Naive thymus-derived CD8-positive, alpha-beta T cell (primary cell): ENCODE data around the gene MNT. TPM values are rescaled to one million over a fixed set of nuclear protein-coding genes. Genes with fewer than 3 reads are reported as not detected.

Experiments
- ATAC-seq, 2 donors: fragments of 150-1000 bp; cut with Tn5 transposase in 1 of 2; sonication (Bioruptor Pico), chemical (Tn5 transposase) in 1 of 2; 1 replicate in 1 of 2; 2 replicates in 1 of 2; pipeline ENCODE4 v1.10.0; 2021; ENCODE audit warnings: mild to moderate bottlenecking in 2 of 2, moderate library complexity in 2 of 2
- POLR2A ChIA-PET: fragments of 350-600 bp; sonication (Branson Sonifier 250); formaldehyde crosslinking; loops from one replicate; lab custom pipeline; 2021; ENCODE audit warnings: antibody characterized with exemption; lab: Charles Lee
- DNase-seq, 10 donors: peaks; one replicate each; pipeline versions ENCODE4 v3.0.0 to v3.0.0-alpha.2; 2020 to 2022
- H3K27ac Mint-ChIP-seq, 10 donors: one replicate each; pipeline ENCODE4 v1.8.0; 2020 to 2022; ENCODE audit warnings: mild to moderate bottlenecking in 10 of 10, mixed read lengths in 10 of 10, moderate library complexity in 4 of 10, inconsistent platforms in 1 of 10
- H3K27me3 Mint-ChIP-seq, 5 donors: one replicate each; pipeline ENCODE4 v1.8.0; 2021 to 2022; ENCODE audit warnings: mixed read lengths in 5 of 5
- H3K36me3 Mint-ChIP-seq, 3 donors: one replicate each; pipeline ENCODE4 v1.8.0; 2020 to 2022; ENCODE audit warnings: mixed read lengths in 3 of 3, mild to moderate bottlenecking in 2 of 3, inconsistent platforms in 1 of 3
- H3K4me1 Mint-ChIP-seq, 4 donors: one replicate each; pipeline ENCODE4 v1.8.0; 2021 to 2022; ENCODE audit warnings: mixed read lengths in 4 of 4
- H3K4me3 Mint-ChIP-seq, 10 donors: one replicate each; pipeline ENCODE4 v1.8.0; 2020 to 2022; ENCODE audit warnings: mild to moderate bottlenecking in 10 of 10, mixed read lengths in 10 of 10, moderate library complexity in 6 of 10, inconsistent platforms in 1 of 10
- H3K9me3 Mint-ChIP-seq, 9 donors: one replicate each; pipeline ENCODE4 v1.8.0; 2020 to 2022; ENCODE audit warnings: mixed read lengths in 9 of 9, mild to moderate bottlenecking in 3 of 9, inconsistent platforms in 1 of 9, moderate library complexity in 1 of 9
- polyA plus RNA-seq, 3 donors: library from polyadenylated mRNA; unstranded; fragments of 300-500 nt; fragmentation: Illumina TruSeq; gene quantifications; one replicate each; pipeline ENCODE4 v1.2.3, GENCODE V29; 2021
- total RNA-seq, 8 experiments: library from RNA in 2 of 8; stranded (reverse) in 2 of 8; gene quantifications; one replicate each; pipeline ENCODE4 v1.2.3 and lab custom pipeline; 2021 to 2026

The MNT gene
- total and polyA plus RNA-seq, 5 experiments from 2014 or later = 0.73 to 67.4 (median 0.96) TPM

GRCh38 chr17:2414446-2415064 lies 13.7 kb upstream of the MNT start:
- Mint-ChIP-seq H3K36me3 (peaks cover 0 to 49% (median 0%) of the 10 kb centered on the region in 3 donors), H3K9me3 (no peaks in the 10 kb centered on the region), H3K4me3 (no peak overlapping the region), H3K4me1 (peaks cover 0 to 4% (median 2%) of the 10 kb centered on the region in 4 donors), H3K27me3 (no peaks in the 10 kb centered on the region), H3K27ac (no peak overlapping the region)
- POLR2A ChIA-PET = interaction anchor here (1.1 to 4.0 kb wide), 3 partner anchors 13 to 78 kb away, joined by 4 to 56 read pairs (median 4); partner anchors contain the start of gene TSR1
- DNase-seq = no peak
- ATAC-seq = no peak

GRCh38 chr17:2412561-2413021 lies 11.7 kb upstream of the MNT start:
- no peak overlapping the region for H3K4me3 Mint-ChIP-seq
- no peaks in the 10 kb centered on the region for H3K27me3 Mint-ChIP-seq
- peaks cover 0 to 4% (median 2%) of the 10 kb centered on the region in 4 donors for H3K4me1 Mint-ChIP-seq
- H3K27ac Mint-ChIP-seq = peak overlapping the region in 2 of 10 donors; percentile 29 to 34
- POLR2A ChIA-PET = interaction anchor here (1.0 to 2.1 kb wide), 3 partner anchors 13 to 30 kb away, joined by 3 to 10 read pairs (median 3); no protein-coding TSS in a partner anchor
- H3K36me3 Mint-ChIP-seq = peaks cover 0 to 32% (median 0%) of the 10 kb centered on the region in 3 donors
- no peak for ATAC-seq
- H3K9me3 Mint-ChIP-seq = no peaks in the 10 kb centered on the region
- DNase-seq = no peak

GRCh38 chr17:2410951-2411350 lies 10.1 kb upstream of the MNT start:
- Mint-ChIP-seq H3K4me3 (no peak overlapping the region), H3K27ac (peak overlapping the region in 2 of 10 donors; percentile 71 to 74)

GRCh38 chr17:2406903-2407790 lies 6.3 kb upstream of the MNT start:
- Mint-ChIP-seq H3K27ac (peak overlapping the region in 6 of 10 donors; percentile 4 to 73 (median 36)), H3K4me3 (no peak overlapping the region), H3K4me1 (peaks cover 7 to 18% (median 11%) of the 10 kb centered on the region in 4 donors), H3K27me3 (no peaks in the 10 kb centered on the region), H3K9me3 (no peaks in the 10 kb centered on the region), H3K36me3 (peaks cover 0 to 18% (median 0%) of the 10 kb centered on the region in 3 donors)
- POLR2A ChIA-PET = interaction anchor here (0.6 to 1.2 kb wide), 6 partner anchors 13 to 25 kb away, joined by 3 to 9 read pairs (median 3); no protein-coding TSS in a partner anchor
- no peak for ATAC-seq
- no peak for DNase-seq

More at GRCh38 chr17:2410951-2411350, 10.1 kb upstream of the MNT start:
- peaks cover 0 to 2% (median 1%) of the 10 kb centered on the region in 4 donors for H3K4me1 Mint-ChIP-seq
- POLR2A ChIA-PET = interaction anchor here (1.2 to 2.1 kb wide), 2 partner anchors 15 to 28 kb away, joined by 3 to 10 read pairs; no protein-coding TSS in a partner anchor
- H3K27me3 Mint-ChIP-seq = no peaks in the 10 kb centered on the region
- no peaks in the 10 kb centered on the region for H3K9me3 Mint-ChIP-seq
- H3K36me3 Mint-ChIP-seq = peaks cover 0 to 33% (median 0%) of the 10 kb centered on the region in 3 donors
- ATAC-seq (no peak), DNase-seq (no peak)

- H3K27ac Mint-ChIP-seq = peak overlapping the region in 2 of 10 donors; percentile 9 to 30
- no peak for ATAC-seq
- no peaks in the 10 kb centered on the region for H3K27me3 Mint-ChIP-seq
- POLR2A ChIA-PET = interaction anchor here (1.0 kb wide), 2 partner anchors 14 to 22 kb away, joined by 3 read pairs; no protein-coding TSS in a partner anchor
- DNase-seq = no peak
- H3K4me3 Mint-ChIP-seq = no peak overlapping the region
- H3K36me3 Mint-ChIP-seq = peaks cover 0 to 18% (median 0%) of the 10 kb centered on the region in 3 donors
- H3K9me3 Mint-ChIP-seq = peaks cover 0 to 3% (median 0%) of the 10 kb centered on the region in 9 donors
- peaks cover 7 to 21% (median 11%) of the 10 kb centered on the region in 4 donors for H3K4me1 Mint-ChIP-seq
Observed at GRCh38 chr17:2406271-2406902, 5.5 kb upstream of the MNT start.

GRCh38 chr17:2405247-2405926 lies 4.5 kb upstream of the MNT start:
- peak overlapping the region in 7 of 10 donors; percentile 9 to 71 (median 40) for H3K27ac Mint-ChIP-seq
- no peak for DNase-seq
- peak overlapping the region in 2 of 10 donors; percentile 4 to 20 for H3K4me3 Mint-ChIP-seq
- no peak for ATAC-seq
- no peaks in the 10 kb centered on the region for H3K27me3 Mint-ChIP-seq
- H3K9me3 Mint-ChIP-seq = peaks cover 0 to 3% (median 0%) of the 10 kb centered on the region in 9 donors
- H3K4me1 Mint-ChIP-seq = peaks cover 7 to 21% (median 10%) of the 10 kb centered on the region in 4 donors
- H3K36me3 Mint-ChIP-seq = peaks cover 0 to 14% (median 0%) of the 10 kb centered on the region in 3 donors
- POLR2A ChIA-PET = interaction anchor here (0.9 to 2.5 kb wide), 3 partner anchors 12 to 23 kb away, joined by 3 to 5 read pairs (median 3); no protein-coding TSS in a partner anchor

GRCh38 chr17:2403044-2403443 lies 2.2 kb upstream of the MNT start:
- peak overlapping the region in 8 of 10 donors; percentile 48 to 95 (median 92) for H3K27ac Mint-ChIP-seq
- H3K9me3 Mint-ChIP-seq = peaks cover 0 to 3% (median 0%) of the 10 kb centered on the region in 9 donors
- DNase-seq (no peak), ATAC-seq (no peak)
- H3K4me1 Mint-ChIP-seq = peaks cover 18 to 34% (median 22%) of the 10 kb centered on the region in 4 donors
- H3K4me3 Mint-ChIP-seq = peak overlapping the region; percentile 50 to 99 (median 85)
- peaks cover 0 to 14% (median 0%) of the 10 kb centered on the region in 3 donors for H3K36me3 Mint-ChIP-seq
- no peaks in the 10 kb centered on the region for H3K27me3 Mint-ChIP-seq
- POLR2A ChIA-PET = interaction anchor here (1.6 to 5.1 kb wide), 4 partner anchors 10 to 66 kb away, joined by 5 to 66 read pairs (median 26); partner anchors contain the start of genes SGSM2 and TSR1

GRCh38 chr17:2402544-2402943 lies 1.7 kb upstream of the MNT start:
- POLR2A ChIA-PET = interaction anchor here (1.2 to 5.1 kb wide), 5 partner anchors 11 to 346 kb away, joined by 4 to 66 read pairs (median 5); partner anchors contain the start of genes SGSM2 and TSR1
- peak overlapping the region; percentile 79 to 99 (median 86) for H3K4me3 Mint-ChIP-seq
- ATAC-seq (no peak), DNase-seq (no peak)
- H3K27me3 Mint-ChIP-seq = no peaks in the 10 kb centered on the region
- H3K27ac Mint-ChIP-seq = peak overlapping the region; percentile 60 to 98 (median 92)
- H3K36me3 Mint-ChIP-seq = peaks cover 0 to 14% (median 0%) of the 10 kb centered on the region in 3 donors
- peaks cover 0 to 3% (median 0%) of the 10 kb centered on the region in 9 donors for H3K9me3 Mint-ChIP-seq
- H3K4me1 Mint-ChIP-seq = peaks cover 20 to 39% (median 27%) of the 10 kb centered on the region in 4 donors

GRCh38 chr17:2401426-2402221 lies 764 bp upstream of the MNT start:
- ATAC-seq (peak; percentile 57 to 65), DNase-seq (peak; percentile 98 to 100 (median 99))
- Mint-ChIP-seq H3K4me1 (peaks cover 25 to 47% (median 35%) of the 10 kb centered on the region in 4 donors), H3K36me3 (peaks cover 0 to 9% (median 0%) of the 10 kb centered on the region in 3 donors), H3K9me3 (peaks cover 0 to 3% (median 0%) of the 10 kb centered on the region in 9 donors), H3K4me3 (peak overlapping the region; percentile 92 to 100 (median 94)), H3K27me3 (no peaks in the 10 kb centered on the region), H3K27ac (peak overlapping the region; percentile 92 to 100 (median 100))
- POLR2A ChIA-PET = interaction anchor here (0.6 to 5.1 kb wide), 16 partner anchors 10 to 1741 kb away, joined by 3 to 66 read pairs (median 4); partner anchors contain the start of genes CYB5D2, METTL16, PRPF8 and SGSM2

GRCh38 chr17:2400474-2400866 lies 390 bp downstream of the MNT start:
- no peaks in the 10 kb centered on the region for H3K27me3 Mint-ChIP-seq
- H3K9me3 Mint-ChIP-seq = peaks cover 0 to 3% (median 0%) of the 10 kb centered on the region in 9 donors
- POLR2A ChIA-PET = interaction anchor here (0.6 to 5.1 kb wide), 10 partner anchors 9 to 716 kb away, joined by 3 to 66 read pairs (median 6); partner anchors contain the start of genes METTL16, PRPF8, SGSM2 and SMG6
- H3K27ac Mint-ChIP-seq = peak overlapping the region in 9 of 10 donors; percentile 93 to 100 (median 100)
- H3K36me3 Mint-ChIP-seq = peaks cover 0 to 5% (median 0%) of the 10 kb centered on the region in 3 donors
- peaks cover 29 to 56% (median 45%) of the 10 kb centered on the region in 4 donors for H3K4me1 Mint-ChIP-seq
- DNase-seq = peak; percentile 36 to 83 (median 56)
- peak overlapping the region; percentile 93 to 100 (median 99) for H3K4me3 Mint-ChIP-seq
- peak in 1 of 2 donors; percentile 7 for ATAC-seq
